Gastroesophageal sphincter (tissue), 4 donors: ENCODE measurements around the gene SORCS3. TPM values are rescaled to one million over a fixed set of nuclear protein-coding genes. Genes with fewer than 3 reads are reported as not detected.

Experiments
- ATAC-seq: fragments of 150-250 bp; one replicate; pipeline ENCODE4 v1.9.1; 2016; ENCODE audit warnings: mild to moderate bottlenecking, moderate library complexity
- H3K27ac ChIP-seq, 4 donors: fragments of 200-600 bp; sonication (generic) in 3 of 4; 1 replicate in 3 of 4; 2 replicates in 1 of 4; pipeline ENCODE4 v1.5.1; 2016 to 2019
- H3K27me3 ChIP-seq: fragments of 200-600 bp; sonication (generic); one replicate; pipeline ENCODE4 v1.5.1; 2019
- H3K36me3 ChIP-seq, 2 donors: fragments of 200-600 bp; sonication (generic); one replicate each; pipeline ENCODE4 v1.5.1; 2019; ENCODE audit warnings: control low read depth in 1 of 2
- H3K4me1 ChIP-seq, 3 donors: fragments of 200-600 bp; sonication (generic); 1 replicate in 2 of 3; 2 replicates in 1 of 3; pipeline ENCODE4 v1.5.1; 2016 to 2019; ENCODE audit warnings: control low read depth in 2 of 3
- H3K4me3 ChIP-seq, 2 donors: fragments of 200-600 bp; sonication (generic); one replicate each; pipeline ENCODE4 v1.5.1; 2019; ENCODE audit warnings: mild to moderate bottlenecking in 1 of 2, moderate library complexity in 1 of 2
- H3K9me3 ChIP-seq, 3 donors: fragments of 200-600 bp; sonication (generic); one replicate each; pipeline ENCODE4 v1.5.1; 2017 to 2019; ENCODE audit warnings: control low read depth in 2 of 3
- EP300 ChIP-seq: sonication (generic); formaldehyde crosslinking; IDR thresholded peaks from one replicate; pipeline ENCODE4 v1.6.1; 2017; ENCODE audit warnings: antibody characterized with exemption, mild to moderate bottlenecking
- POLR2A ChIP-seq, 2 donors: fragments of 450-650 bp; IDR thresholded peaks; one replicate each; pipeline ENCODE4 v1.6.1; 2017; ENCODE audit warnings: antibody characterized with exemption in 2 of 2, mild to moderate bottlenecking in 2 of 2, moderate library complexity in 1 of 2
- POLR2AphosphoS5 ChIP-seq: sonication (generic); formaldehyde crosslinking; IDR thresholded peaks from one replicate; pipeline ENCODE4 v1.6.1; 2017; ENCODE audit warnings: antibody characterized with exemption
- WGBS, 2 donors: methylation state at CpG; one replicate each; pipeline ENCODE4 v1.1.5; 2018; ENCODE audit warnings: low coverage in 1 of 2; 5-methylcytosine and 5-hydroxymethylcytosine counted together
- total RNA-seq, 4 donors: library from RNA; depleted of rRNA; stranded (reverse); fragments of >200 nt; gene quantifications; one replicate each; pipeline ENCODE4 v1.1.0, GENCODE V29; 2016
- TF ChIP-seq, protein P1 (sequence below), 4 experiments: fragments of 200-600 bp in 2 of 4; fragments of 450-650 bp in 2 of 4; sonication (generic) in 1 of 4; IDR thresholded peaks; one replicate each; pipeline ENCODE4 v1.5.1; 2017 to 2019; ENCODE audit warnings: antibody characterized with exemption in 4 of 4, mild to moderate bottlenecking in 2 of 4, moderate library complexity in 2 of 4

Gene SORCS3
- total RNA-seq, 4 donors from 2014 or later, result 0.31 to 1.3 (median 0.69) TPM; not detected in 1

DNA sequence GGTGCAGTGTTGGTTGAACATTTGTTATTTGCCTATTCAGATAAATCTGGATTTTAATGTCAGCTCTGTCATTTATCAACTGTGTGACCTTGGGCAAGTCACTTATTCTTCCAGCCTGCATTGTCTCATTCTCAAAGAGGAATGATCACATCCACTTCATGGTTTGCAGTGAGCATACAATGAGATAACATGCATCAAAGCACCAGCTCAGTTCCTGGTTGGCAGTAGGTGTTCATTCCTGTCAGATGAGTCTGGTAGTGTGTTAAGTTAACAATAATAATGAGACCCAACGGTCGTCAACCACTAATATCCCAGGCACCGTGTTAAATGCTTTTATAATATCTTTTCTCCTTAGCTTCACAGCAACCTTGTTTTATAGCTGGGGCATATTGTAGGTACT lies 137.3 kb downstream of the SORCS3 start:
- no peaks in the 10 kb centered on the region for H3K9me3 ChIP-seq
- WGBS, 2 donors, result 60 to 64% methylated on average over 3 of the region's 3 CpGs
- no peak for ATAC-seq

DNA sequence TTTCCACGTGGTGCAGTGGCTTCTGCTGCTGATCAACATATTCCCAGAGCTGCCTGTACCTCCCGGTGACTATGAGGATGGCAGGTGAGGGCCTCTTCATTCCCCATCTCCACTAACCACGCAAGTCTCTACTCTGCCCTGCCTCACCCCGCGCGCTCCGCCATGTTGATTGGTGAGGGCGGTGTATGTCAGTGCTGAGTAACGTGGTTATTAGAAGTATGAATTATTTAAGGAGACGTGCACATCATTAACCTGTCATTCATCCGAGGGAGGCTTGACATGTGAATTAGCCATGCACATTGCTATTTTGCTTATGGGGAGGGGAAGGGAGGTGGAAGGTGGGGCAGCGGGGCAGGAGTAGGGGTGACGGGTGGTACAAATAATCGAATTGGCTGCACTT lies 138.6 kb downstream of the SORCS3 start:
- TF ChIP-seq, protein P1, sequence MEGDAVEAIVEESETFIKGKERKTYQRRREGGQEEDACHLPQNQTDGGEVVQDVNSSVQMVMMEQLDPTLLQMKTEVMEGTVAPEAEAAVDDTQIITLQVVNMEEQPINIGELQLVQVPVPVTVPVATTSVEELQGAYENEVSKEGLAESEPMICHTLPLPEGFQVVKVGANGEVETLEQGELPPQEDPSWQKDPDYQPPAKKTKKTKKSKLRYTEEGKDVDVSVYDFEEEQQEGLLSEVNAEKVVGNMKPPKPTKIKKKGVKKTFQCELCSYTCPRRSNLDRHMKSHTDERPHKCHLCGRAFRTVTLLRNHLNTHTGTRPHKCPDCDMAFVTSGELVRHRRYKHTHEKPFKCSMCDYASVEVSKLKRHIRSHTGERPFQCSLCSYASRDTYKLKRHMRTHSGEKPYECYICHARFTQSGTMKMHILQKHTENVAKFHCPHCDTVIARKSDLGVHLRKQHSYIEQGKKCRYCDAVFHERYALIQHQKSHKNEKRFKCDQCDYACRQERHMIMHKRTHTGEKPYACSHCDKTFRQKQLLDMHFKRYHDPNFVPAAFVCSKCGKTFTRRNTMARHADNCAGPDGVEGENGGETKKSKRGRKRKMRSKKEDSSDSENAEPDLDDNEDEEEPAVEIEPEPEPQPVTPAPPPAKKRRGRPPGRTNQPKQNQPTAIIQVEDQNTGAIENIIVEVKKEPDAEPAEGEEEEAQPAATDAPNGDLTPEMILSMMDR (IDR thresholded peaks at IDR 0.05), result no peak
- TF ChIP-seq POLR2AphosphoS5, result no peak
- no peak for TF ChIP-seq EP300
- TF ChIP-seq POLR2A (IDR thresholded peaks at IDR 0.05), result no peak
- no peak overlapping the region for H3K27ac ChIP-seq
- H3K36me3 ChIP-seq, result no peaks in the 10 kb centered on the region
- no peaks in the 10 kb centered on the region for H3K27me3 ChIP-seq
- H3K9me3 ChIP-seq, result no peaks in the 10 kb centered on the region
- WGBS, 2 donors, result 65 to 85% methylated on average over 4 to 5 of the region's 14 CpGs
- ATAC-seq, result no peak
- H3K4me3 ChIP-seq, result no peak overlapping the region
- no peaks in the 10 kb centered on the region for H3K4me1 ChIP-seq

More for the DNA sequence above, 137.3 kb downstream of the SORCS3 start:
- Histone ChIP-seq H3K4me1 (no peaks in the 10 kb centered on the region), H3K4me3 (no peak overlapping the region), H3K27ac (no peak overlapping the region), H3K27me3 (no peaks in the 10 kb centered on the region), H3K36me3 (no peaks in the 10 kb centered on the region)
- TF ChIP-seq POLR2A (IDR thresholded peaks at IDR 0.05) (no peak), POLR2AphosphoS5 (no peak), EP300 (no peak)
- TF ChIP-seq, protein P1 (IDR thresholded peaks at IDR 0.05), result no peak

DNA sequence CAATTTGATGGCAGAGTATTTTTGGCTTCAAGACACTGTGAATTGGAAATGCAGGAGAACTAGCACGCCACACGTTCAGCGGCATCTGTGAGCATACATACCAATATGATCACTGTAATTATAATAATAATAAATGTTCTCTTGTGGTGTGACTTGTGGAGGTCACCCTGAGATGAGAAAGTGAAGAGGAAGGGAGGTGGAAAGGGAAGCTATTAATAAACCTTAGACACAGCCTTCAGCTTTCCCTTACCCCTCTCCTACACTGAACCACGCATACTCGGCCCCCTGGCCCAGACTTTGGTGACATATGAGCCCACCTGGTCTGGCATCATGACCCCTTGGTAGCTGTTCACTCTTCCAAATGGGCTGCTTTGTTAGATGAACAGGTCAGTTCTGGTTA lies 139.1 kb downstream of the SORCS3 start:
- no peak for TF ChIP-seq POLR2A (IDR thresholded peaks at IDR 0.05)
- TF ChIP-seq POLR2AphosphoS5, result no peak
- TF ChIP-seq, protein P1 (IDR thresholded peaks at IDR 0.05), result no peak
- TF ChIP-seq EP300, result no peak

DNA sequence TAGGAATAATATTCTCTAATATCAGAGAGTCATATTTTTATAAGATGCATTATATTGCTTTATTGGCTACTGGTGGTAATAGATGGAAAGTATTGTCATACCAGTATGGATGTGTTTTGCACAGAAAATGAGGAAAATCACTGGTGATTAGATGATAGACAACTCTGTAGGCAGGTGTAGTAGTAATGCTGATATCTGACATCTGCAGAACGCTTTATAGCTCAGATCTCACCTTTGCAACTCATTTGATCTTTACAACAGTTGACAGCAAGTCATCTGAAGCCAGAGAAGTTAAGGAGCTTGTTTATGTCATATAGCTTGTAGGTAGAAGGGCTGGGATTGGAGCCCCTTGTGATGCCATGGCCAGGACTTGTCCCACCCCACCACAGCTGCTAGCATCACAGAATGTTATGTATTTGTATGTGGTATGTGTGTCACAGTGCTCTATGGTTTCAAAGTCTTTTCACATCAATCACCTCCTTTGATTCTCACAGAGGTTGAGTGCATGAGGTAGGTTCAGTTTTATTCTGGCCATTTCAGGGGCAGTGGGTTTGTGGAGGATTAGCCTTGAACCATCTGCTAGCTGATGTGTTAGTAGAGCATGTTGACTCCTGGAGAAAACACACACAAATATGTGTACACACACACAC lies 140.0 kb downstream of the SORCS3 start:
- Histone ChIP-seq H3K36me3 (no peaks in the 10 kb centered on the region), H3K4me1 (no peaks in the 10 kb centered on the region), H3K9me3 (no peaks in the 10 kb centered on the region), H3K27ac (no peak overlapping the region), H3K4me3 (no peak overlapping the region), H3K27me3 (no peaks in the 10 kb centered on the region)
- TF ChIP-seq, protein P1 (IDR thresholded peaks at IDR 0.05), result no peak
- TF ChIP-seq POLR2A (IDR thresholded peaks at IDR 0.05), result no peak
- no peak for TF ChIP-seq EP300
- no peak for TF ChIP-seq POLR2AphosphoS5
- WGBS, 2 donors, result 67 to 78% methylated on average over 1 of the region's 1 CpG
- ATAC-seq, result no peak

More for the DNA sequence above, 139.1 kb downstream of the SORCS3 start:
- ATAC-seq, result no peak
- H3K9me3 ChIP-seq, result no peaks in the 10 kb centered on the region
- no peak overlapping the region for H3K27ac ChIP-seq
- 75 to 82% methylated on average over 3 to 5 of the region's 5 CpGs for WGBS, 2 donors
- no peaks in the 10 kb centered on the region for H3K27me3 ChIP-seq
- H3K4me1 ChIP-seq, result no peaks in the 10 kb centered on the region
- no peaks in the 10 kb centered on the region for H3K36me3 ChIP-seq
- no peak overlapping the region for H3K4me3 ChIP-seq

DNA sequence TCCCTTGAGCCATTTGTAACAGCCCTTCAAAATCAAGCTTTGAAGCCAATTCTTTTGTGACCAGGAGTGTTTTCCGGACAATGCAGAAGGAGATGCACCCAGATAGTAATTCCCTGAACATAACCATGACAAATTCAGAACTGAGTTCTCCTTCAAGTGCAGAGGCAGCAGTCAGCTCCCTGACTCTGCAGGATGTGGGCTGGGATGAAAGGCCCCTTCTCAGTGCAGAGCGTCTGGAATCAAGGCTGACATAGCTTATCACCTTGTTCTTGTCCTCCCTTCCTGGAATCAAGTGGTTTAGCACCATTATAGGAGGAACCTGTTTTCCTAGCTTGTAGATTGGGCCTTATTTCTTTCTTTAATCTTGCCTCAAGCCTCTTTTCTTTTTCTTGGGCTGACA lies 143.4 kb downstream of the SORCS3 start:
- H3K4me3 ChIP-seq, result no peak overlapping the region
- H3K27me3 ChIP-seq, result peaks cover 6% of the 10 kb centered on the region
- no peaks in the 10 kb centered on the region for H3K9me3 ChIP-seq
- TF ChIP-seq EP300 (no peak), POLR2A (IDR thresholded peaks at IDR 0.05) (no peak), POLR2AphosphoS5 (no peak)
- TF ChIP-seq, protein P1 (IDR thresholded peaks at IDR 0.05), result no peak
- H3K4me1 ChIP-seq, result no peaks in the 10 kb centered on the region
- 94 to 100% methylated on average over 1 to 2 of the region's 2 CpGs for WGBS, 2 donors
- H3K27ac ChIP-seq, result no peak overlapping the region
- ATAC-seq, result no peak
- no peaks in the 10 kb centered on the region for H3K36me3 ChIP-seq
